RWPE1 (cell line): ENCODE data around the gene SEMA6C.

ENCODE experiments used
- CTCF ChIA-PET: fragments of 350-600 bp; sonication (Branson Sonifier 250); formaldehyde crosslinking; extraction: SDS; loops from one replicate; lab custom pipeline; 2021; lab: Yijun Ruan, JAX
- POLR2A ChIA-PET: fragments of 400-600 bp; formaldehyde crosslinking; extraction: SDS; loops from one replicate; lab custom pipeline; 2020; ENCODE audit warnings: antibody characterized with exemption; ENCODE audit not compliant: low non-redundant PET; lab: Yijun Ruan, JAX
- DNase-seq: peaks from one replicate; pipeline ENCODE4 v3.0.0; 2012; ENCODE audit warnings: low spot score
- H3K27ac ChIP-seq: fragments of 450-650 bp; 2 replicates; pipeline ENCODE4 v1.5.1; 2017
- CTCF ChIP-seq: fragments of 450-650 bp; conservative IDR thresholded peaks from 2 replicates; pipeline ENCODE4 v1.5.1; 2017; ENCODE audit warnings: low read depth, mild to moderate bottlenecking

Gene SEMA6C

GRCh38 chr1:151146072-151146411 lies 389 bp downstream of the SEMA6C start:
- no peak for TF ChIP-seq CTCF
- ChIA-PET CTCF (no interaction called here), POLR2A (no interaction called here)
- DNase-seq: no peak
- peak overlapping the region; percentile 77 for H3K27ac ChIP-seq

GRCh38 chr1:151145304-151146071 lies 943 bp downstream of the SEMA6C start:
- no peak for TF ChIP-seq CTCF
- ChIA-PET POLR2A (no interaction called here), CTCF (interaction anchor here (1.0 kb wide), 1 partner anchor 11 kb away, joined by 4 read pairs; no protein-coding TSS in a partner anchor)
- no peak for DNase-seq
- H3K27ac ChIP-seq: no peak overlapping the region

GRCh38 chr1:151144474-151145303 lies 1.7 kb downstream of the SEMA6C start:
- H3K27ac ChIP-seq: no peak overlapping the region
- TF ChIP-seq CTCF: no peak
- POLR2A ChIA-PET: no interaction called here
- DNase-seq: no peak
- CTCF ChIA-PET: interaction anchor here (0.5 to 1.0 kb wide), 2 partner anchors 10 to 32 kb away, joined by 4 read pairs; no protein-coding TSS in a partner anchor

- TF ChIP-seq CTCF: no peak
- DNase-seq: no peak
- no peak overlapping the region for H3K27ac ChIP-seq
- CTCF ChIA-PET: interaction anchor here (0.5 kb wide), 1 partner anchor 85 kb away, joined by 3 read pairs; the partner anchor contains the start of gene CDC42SE1
- POLR2A ChIA-PET: no interaction called here
Observed at GRCh38 chr1:151143986-151144385, 2.4 kb downstream of the SEMA6C start.

- ChIA-PET POLR2A (no interaction called here), CTCF (interaction anchor here (0.6 to 1.4 kb wide), 2 partner anchors 43 to 119 kb away, joined by 3 to 5 read pairs; no protein-coding TSS in a partner anchor)
- DNase-seq: no peak
- TF ChIP-seq CTCF: no peak
- no peak overlapping the region for H3K27ac ChIP-seq
Observed at GRCh38 chr1:151143057-151143435, 3.4 kb downstream of the SEMA6C start.

- ChIA-PET CTCF (interaction anchor here (1.0 to 1.4 kb wide), 2 partner anchors 11 to 43 kb away, joined by 4 to 5 read pairs; no protein-coding TSS in a partner anchor), POLR2A (interaction anchor here (0.6 kb wide), 1 partner anchor 72 kb away, joined by 3 read pairs; the partner anchor contains the start of gene GABPB2)
- H3K27ac ChIP-seq: no peak overlapping the region
- no peak for DNase-seq
- no peak for TF ChIP-seq CTCF
Observed at GRCh38 chr1:151142411-151143056, 3.9 kb downstream of the SEMA6C start.
